NCI-H748 (cell line): ENCODE measurements around the gene RAP1A.
A peak's percentile ranks its signal among the peaks of the same experiment; 100 is the strongest.
"Not testable (repeated sequence)": the region's sequence is repeated elsewhere in the genome, so short reads cannot be mapped to it uniquely, and the experiment has no call there.

Source experiments
- DNase-seq: peaks from one replicate; lab custom pipeline; 2025; ENCODE audit not compliant: unreplicated experiment; lab: John Stamatoyannopoulos, UW

Gene RAP1A

GRCh38 chr1:111734856-111735255, 115.3 kb downstream of the RAP1A start:
- no peak for DNase-seq

DNA sequence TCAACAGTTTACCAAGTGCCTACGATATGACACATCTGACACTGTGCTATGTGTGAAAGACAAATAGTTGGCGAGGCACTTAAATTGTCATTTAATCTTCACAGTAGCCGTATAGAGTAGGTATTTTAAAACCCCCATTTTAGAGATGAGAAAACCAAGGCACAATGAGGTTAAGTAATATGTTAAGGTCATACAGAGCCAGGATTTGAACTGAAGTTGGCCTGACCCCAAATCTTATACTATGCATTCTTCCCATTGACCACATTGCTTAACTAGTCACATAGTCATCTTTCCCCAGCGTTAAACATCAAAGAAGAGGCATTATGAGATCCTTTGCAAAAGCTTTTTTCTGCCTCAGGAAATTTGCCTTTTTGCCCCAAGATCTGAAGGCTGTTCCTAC, 115.7 kb downstream of the RAP1A start:
- DNase-seq, result no peak

- DNase-seq, result peak; percentile 44
Observed at GRCh38 chr1:111735858-111736544, 116.4 kb downstream of the RAP1A start.

DNA sequence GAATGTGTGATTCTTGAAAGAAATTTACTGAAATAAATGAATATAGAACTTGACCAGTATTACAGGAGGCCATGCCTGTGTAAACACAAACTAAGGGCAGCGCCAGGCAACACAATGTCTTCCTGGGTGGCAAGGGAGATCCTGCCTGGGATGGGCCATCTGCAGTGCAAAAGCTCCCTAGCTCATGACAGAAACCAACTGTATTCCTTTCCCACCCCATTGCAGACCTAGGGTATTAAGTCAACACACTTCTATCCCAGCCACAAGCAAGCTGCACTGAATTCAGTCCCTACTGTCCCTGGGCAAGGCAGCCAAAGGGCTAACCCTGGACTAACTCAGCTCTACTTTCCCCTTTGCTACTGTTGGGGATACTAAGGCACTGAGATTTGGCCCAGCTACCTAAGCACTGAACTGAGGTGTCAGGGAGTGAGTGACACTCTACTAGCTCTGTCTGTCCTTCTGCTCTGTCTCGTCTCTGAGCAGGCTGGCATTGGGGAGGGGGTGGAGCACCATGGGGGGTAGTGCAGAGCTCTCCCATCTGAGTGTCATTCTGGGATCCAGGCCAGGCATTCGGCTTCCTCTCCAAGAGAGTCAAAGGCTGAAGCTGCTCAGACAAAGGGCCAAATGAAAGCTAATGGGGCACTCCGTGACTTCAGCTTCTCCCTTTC, 117.1 kb downstream of the RAP1A start:
- DNase-seq, result no peak

DNA sequence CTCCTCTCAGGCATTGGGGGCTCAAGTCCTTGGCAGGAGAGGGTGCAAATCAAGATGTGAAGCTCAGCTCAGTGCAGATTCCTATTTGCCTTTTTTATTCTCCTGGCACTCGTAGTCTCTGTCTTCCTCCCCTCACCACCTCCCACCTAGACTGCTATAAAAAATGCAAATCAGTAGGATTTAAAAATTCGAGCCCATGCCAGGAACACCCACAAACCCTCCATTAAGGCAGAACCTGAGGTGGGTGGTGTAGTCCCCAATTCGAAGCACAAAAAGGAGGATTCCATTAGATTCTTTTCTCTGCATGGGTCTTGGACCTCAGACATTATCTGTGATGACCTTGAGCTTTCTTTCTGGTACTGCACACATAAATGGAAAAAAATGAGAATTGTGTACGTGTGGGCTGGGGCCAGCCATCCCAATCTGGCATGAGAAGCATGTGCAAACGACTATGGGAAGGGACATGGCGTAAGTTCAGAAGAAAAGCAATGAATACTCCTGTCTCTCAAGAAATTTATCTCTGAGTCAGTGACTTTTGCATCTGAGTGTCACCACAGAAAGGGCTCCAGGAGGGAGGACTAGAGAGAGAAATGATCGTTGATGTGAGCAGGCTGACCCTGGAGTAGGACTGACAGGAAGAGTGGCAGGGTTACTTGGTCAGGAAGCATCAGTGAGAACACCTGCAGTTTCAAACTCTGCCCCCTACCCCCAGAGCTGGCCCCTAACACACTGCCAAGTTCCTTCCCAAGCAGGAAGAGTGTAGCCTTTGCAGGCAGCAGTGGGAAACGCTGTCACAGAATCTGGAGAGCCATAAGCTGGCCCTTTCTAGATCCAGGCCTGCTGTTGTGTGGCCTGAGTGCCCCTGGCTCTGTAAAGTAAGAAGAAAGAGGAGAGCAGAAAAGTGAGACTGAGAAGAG, 117.9 kb downstream of the RAP1A start:
- no peak for DNase-seq

DNA sequence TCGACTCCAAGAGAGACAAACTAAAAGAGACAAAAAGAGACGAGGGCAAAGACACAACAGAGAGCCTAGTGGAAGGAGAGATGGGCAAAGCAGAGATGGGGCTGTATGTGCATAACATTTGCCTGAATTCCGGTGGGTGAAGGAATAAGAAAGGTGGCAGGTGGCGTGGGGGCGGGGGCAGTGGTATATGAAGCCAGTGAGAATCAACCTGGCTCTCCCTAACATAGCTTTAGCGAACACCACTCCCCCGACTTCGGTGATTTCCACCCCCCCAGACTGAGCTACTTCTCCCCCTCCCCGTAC, 118.5 kb downstream of the RAP1A start:
- no peak for DNase-seq

GRCh38 chr1:111738436-111739193, 119.0 kb downstream of the RAP1A start:
- peak; percentile 91 for DNase-seq

- peak; percentile 97 for DNase-seq
Observed at GRCh38 chr1:111739194-111739924, 119.8 kb downstream of the RAP1A start, which contains the start of gene INKA2. Gene INKA2 (minus strand): TSS chr1:111739395. CDS start chr1:111739242, 153 bp downstream.

- peak; percentile 91 for DNase-seq
Observed at GRCh38 chr1:111739925-111740765, 120.6 kb downstream of the RAP1A start.

- DNase-seq, result not testable (repeated sequence)
Observed at GRCh38 chr1:111742292-111742691, 122.7 kb downstream of the RAP1A start.

- DNase-seq, result no peak
Observed at GRCh38 chr1:111742938-111743549, 123.5 kb downstream of the RAP1A start.

GRCh38 chr1:111743679-111744101, 124.1 kb downstream of the RAP1A start:
- no peak for DNase-seq

- peak; percentile 15 for DNase-seq
Observed at GRCh38 chr1:111745675-111746613, 126.4 kb downstream of the RAP1A start.

GRCh38 chr1:111746614-111746999, 127.0 kb downstream of the RAP1A start:
- no peak for DNase-seq

GRCh38 chr1:111747282-111747734, 127.7 kb downstream of the RAP1A start:
- peak; percentile 73 for DNase-seq

GRCh38 chr1:111747947-111748346, 128.4 kb downstream of the RAP1A start:
- DNase-seq, result no peak

- no peak for DNase-seq
Observed at GRCh38 chr1:111749628-111750027, 130.0 kb downstream of the RAP1A start.

- DNase-seq, result no peak
Observed at GRCh38 chr1:111750856-111751255, 131.3 kb downstream of the RAP1A start.
